Measurements from ENCODE around the gene LILRA2.
"Not testable (repeated sequence)": the region's sequence is repeated elsewhere in the genome, so short reads cannot be mapped to it uniquely, and the experiment has no call there.

LILRA2 gene

DNA sequence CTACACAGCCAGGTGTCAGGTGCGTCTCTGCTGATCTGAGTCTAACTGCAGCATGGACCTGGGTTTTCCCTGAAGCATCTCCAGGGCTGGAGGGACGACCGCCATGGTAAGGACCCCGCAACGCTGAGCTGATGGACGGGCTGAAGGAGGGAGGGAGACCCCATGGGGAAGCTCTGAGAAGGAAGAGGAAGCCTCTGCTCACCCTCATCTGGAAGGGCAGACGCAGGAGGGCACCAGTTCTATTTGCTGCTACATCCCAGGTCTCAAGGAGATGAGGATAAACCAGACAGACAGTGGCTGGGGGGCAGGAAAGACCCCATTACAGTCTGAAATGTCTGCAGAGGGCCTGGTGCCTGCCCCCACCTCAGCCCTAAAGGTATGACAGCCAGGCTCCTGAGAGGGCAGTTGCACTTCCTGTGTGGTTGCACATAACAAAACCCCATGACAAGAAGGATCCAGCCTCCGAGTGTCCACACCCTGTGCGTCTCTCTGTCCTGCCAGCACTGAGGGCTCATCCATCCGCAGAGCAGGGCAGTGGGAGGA, at the start of gene LILRA2:
TSS of gene LILRA2 (plus strand) at position 461 of the 543 bp plus-strand sequence. CDS start 89 bp downstream, outside the sequence.
- peak; percentile 26 for DNase-seq

DNA sequence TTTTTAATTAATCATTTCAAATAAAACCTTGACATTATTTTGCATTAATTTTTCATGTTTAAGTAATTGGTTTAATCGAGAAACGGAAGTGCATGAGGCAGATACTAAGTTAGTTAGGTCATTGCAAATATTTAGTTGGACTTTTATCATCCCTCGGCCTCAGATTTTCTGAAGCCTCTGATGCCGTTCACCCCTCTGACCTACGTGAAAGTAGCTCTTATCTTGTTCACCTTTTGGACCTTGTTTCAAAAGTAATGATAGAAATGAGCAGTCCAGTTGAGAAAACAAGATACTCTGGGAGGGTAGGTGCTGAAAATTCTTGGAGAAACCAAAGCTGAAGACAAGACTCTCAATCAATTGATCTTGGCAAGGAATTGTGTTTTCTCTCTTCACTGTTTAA, 48.0 kb upstream of the LILRA2 start:
- no peak for DNase-seq

DNA sequence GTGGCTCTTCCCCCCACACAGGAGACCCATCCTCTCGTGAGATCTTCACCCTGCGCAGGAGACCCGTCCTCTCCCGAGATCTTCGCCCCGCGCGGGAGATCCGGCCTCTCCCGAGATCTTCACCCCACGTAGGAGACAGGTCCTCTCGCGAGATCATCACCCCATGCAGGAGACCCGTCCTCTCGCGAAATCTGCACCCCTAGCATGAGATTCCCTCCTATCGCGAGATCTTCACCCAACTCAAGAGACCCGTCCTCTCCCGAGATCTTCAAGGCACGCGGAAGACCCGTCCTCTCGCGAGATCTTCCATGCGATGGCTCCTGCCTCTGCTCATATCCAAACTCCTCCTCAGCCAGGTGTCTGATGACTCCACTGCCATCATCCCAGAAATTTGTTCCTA, 46.6 kb upstream of the LILRA2 start:
- no peak for DNase-seq

DNA sequence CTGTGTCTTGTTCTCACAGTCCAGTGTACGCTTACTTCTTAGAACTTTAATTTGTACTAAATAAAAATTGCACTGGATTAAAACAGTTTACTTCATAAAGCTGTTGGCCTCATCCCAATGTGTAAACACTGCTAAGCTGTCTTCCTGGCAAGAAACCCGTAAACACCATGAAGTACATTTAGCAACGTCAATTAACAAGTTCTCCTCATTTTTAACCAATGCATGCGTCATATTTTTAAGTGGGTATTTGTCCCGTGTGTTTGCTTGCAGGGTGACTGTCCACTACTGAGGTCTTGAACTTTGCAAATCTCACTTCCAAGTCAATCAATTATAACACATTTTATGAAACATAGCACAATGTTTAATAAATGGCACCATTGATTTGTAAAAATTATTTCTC, 42.7 kb upstream of the LILRA2 start:
- no peak for DNase-seq

DNA sequence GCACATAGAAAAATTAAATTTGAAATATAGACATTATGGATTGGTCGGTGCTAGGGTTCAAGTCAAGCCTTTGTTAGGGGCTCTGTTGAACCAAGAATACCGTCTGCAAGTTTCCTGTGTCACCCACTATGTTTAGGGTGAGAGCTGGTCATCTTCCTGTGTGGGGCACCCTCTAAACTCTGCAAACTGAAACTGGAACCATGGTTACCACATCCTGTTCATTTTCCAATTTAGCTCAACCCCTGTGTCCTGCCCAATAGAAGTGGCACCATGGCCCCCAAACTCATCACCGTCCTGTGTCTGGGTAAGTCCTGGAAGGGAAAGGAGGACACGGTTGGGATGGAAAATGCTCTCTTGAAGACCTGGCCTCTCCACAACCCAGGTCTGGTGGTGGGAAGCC, 41.1 kb upstream of the LILRA2 start:
- DNase-seq = no peak

DNA sequence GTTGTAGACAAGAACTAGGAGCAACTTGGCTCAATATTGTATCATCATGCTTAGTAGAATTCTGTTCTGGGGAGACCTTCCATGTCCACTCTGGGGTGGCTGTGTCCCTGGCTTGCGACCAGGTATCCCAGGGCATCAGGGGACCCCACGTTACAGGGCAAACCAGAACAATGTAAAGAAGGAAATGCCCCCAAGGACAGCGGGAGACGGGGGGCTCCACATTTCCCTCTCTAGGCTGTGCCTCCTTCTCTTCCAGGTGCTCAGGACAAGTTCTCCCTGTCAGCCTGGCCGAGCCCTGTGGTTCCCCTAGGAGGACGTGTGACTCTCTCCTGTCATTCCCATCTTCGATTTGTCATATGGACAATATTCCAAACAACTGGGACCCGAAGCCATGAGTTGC, 40.1 kb upstream of the LILRA2 start:
- DNase-seq = no peak

DNA sequence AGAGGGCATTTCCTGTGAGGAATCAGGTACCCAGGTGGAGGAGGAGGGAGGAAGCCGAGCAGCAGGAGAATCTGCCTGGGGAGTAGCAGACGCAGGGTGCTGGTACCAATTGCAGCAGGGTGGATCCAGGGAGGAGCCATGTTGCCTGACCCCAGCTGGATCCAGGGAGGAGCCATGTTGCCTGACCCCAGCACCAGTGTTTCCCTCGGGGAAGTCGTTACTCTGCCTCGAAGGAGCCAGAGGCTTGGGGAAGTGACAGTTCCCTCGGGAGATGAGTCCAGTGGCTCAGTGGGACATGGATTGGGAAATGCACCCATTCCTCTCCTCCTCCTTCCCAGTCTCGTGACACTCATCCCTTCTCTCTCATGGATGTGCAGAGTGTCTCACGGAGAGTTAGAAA, 39.4 kb upstream of the LILRA2 start:
- DNase-seq = no peak

DNA sequence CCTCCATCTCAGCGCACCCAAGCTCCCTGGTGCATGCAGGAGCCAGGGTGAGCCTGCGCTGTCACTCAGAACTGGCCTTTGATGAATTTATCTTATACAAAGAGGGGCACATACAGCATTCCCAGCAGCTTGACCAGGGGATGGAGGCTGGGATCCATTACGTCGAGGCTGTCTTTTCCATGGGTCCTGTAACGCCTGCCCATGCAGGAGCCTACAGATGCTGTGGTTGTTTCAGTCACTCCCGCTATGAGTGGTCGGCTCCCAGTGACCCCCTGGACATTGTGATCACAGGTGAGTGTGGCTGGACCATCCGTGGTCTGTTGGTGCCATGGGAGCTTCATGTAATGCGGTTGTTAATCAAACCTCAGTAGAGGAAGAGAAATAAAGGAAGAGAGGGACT, 38.0 kb upstream of the LILRA2 start:
- DNase-seq = no peak

DNA sequence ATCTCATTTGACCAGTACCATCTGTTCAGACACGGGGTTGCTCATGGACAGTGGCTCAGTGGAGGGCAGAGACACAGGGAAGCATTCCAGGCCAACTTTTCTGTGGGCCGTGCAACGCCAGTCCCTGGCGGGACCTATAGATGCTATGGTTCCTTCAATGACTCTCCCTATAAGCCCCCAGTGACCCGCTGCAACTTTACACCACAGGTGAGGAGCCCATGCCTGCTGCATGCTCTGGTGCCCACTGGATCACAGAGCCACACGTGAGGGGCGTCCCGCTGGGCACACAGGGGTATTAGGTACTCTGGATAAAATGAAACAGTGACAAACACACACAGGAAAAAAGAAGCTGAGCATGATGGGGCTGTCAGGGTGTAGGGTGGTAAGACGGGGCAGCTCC, 36.6 kb upstream of the LILRA2 start:
- no peak for DNase-seq

DNA sequence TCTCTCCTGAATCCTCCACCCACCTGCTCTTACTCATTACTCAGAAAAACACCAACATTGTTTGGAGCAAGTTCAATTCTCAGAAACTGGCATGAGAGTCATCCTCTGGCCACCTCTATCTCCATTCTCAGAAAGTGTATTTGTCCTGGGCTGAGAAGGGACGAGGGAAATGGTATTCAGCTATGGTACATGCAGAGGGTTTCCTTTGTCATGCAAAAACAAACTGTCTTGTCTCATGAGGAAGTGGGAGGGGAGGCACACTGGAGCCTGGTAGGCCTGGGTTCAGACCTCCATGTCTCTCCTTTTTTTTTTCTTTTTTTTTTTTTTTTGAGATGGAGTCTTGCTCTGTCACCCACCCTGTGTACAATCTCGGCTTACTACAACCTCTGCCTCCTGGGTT, 31.9 kb upstream of the LILRA2 start:
- no peak for DNase-seq

DNA sequence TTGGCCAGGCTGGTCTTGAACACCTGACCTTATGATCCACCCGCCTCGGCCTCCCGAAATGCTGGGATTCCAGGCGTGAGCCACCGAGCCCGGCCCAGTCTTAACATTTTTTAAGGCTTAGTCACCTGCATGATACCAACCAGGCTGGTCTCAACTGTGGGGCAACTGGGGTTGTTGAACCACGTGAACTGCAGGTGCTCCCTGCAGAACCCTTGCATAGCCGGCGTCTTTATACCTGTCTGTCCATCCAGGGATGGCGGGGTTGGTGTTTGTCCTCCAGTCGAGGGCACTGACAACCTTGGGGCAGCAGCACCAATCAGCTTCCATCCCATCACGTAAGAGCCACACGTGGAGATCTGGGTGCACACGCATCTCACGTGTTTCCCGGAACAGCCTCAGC, 24.8 kb upstream of the LILRA2 start:
- DNase-seq = no peak

DNA sequence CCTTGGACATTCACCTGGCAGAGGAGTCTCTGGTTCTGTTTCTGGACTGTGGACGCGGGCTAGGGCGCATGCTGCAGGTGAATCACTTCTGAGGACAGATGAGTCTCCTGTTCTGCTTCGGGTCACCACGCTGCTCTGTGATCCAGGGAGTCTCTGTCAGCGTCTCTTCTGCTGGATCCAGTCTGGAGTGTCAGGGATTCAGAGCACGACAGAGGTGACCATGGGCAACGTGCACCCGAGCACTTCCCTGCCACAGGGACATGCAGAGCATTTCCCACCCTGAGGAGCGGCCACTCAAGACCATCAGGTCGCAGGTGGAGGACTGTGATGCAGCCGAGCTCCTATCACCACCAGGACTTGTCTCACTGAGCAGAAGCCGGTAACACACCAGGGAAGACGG, 24.4 kb upstream of the LILRA2 start:
- no peak for DNase-seq

DNA sequence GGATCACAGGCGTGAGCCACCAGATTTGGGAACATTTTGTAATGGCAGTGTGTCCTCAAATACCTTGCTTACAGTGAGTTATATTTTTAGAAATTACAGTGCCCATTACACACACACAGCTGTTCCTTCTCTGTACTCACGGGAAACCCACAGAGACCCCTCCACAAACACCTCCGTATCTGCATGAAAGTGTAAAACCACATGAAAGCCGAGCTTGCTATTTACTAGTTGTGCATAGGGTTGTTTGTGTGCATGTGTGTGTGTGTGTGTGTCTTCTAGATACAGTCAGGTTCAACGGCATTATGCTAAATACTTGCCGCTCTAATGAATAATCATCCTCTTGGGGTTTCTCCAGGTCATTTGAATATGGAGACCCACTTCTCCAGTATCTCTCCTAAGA, 22.3 kb upstream of the LILRA2 start:
- DNase-seq = no peak

DNA sequence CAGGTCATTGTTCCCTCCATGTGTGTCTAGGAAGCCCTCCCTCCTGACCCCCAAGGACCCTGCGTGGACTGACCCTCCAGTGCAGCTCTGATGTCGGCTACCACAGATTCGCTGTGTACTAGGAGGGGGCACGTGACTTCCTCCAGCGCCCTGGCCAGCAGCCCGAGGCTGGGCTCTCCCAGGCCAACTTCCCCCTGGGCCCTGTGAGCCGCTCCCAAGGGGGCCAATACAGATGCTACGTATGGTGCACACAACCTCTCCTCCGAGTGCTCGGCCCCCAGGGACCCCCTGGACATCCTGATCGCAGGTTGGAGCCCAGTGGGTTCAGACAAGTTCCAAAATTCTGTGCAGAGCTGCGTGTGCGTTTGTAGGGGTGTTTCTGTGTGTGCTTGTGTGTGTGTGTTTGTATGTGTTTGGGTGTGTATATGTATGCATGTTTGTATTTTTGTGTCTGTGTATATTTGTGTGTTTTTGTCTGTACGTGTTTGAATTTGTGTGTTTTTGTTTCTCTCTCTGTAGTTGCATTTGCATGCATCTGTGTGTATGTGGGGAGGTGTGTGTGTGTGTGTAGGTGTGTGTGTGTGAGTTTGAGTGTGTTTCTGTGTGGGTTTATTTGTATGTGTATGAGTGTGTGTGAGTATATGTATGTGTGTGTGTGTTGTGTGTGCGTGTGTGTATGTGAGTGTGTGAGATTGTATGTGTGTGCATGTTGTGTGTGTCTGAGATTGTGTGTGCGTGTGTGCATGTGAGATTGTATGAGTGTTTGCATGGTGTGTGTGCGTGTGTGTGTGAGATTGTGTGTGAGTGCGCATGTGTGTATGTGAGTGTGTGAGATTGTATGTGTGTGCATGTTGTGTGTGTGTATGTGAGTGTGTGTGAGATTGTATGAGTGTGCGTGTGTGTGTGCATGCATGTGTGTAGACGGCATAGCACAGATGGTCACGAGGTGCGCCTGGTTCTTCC, 21.4 kb upstream of the LILRA2 start:
- no peak for DNase-seq

DNA sequence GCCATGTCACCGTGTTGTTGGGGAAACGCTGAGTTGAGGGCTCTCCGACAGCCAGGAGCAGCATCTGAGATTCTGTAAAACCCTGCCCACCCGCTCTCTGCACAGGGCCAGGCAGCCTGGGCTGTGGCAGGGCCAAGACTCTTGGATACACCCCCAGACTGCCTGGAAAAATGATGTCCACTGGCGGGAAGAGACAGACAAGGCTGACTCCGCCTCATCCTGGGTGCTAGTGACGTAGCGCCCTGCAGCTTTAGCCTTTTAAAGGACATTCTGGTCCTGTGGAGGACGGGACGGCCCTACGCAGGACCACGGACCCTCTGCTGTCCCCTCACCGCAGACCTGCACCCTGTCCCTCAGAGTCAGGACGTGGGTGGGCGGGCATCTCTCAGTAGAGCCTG, 20.7 kb upstream of the LILRA2 start:
- DNase-seq = no peak

DNA sequence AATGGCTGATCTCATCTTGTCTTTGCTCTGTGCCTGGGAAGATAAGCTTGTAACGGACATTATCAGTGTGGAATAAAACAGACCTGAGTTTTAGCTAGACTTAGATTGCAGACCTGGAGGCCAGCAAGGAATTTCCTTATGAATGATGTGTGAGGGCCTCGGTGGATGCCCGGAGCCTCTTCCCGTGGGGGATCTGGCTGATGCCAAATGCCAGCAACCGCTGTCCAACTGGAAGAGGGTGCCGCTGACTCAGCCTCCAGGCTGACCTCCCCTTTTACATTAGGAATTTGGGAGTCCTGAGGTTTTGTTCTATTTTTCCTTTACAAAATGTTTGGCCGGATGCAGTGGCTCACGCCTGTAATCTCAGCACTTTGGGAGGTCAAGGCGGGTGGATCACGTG, 19.6 kb upstream of the LILRA2 start:
- DNase-seq = no peak

DNA sequence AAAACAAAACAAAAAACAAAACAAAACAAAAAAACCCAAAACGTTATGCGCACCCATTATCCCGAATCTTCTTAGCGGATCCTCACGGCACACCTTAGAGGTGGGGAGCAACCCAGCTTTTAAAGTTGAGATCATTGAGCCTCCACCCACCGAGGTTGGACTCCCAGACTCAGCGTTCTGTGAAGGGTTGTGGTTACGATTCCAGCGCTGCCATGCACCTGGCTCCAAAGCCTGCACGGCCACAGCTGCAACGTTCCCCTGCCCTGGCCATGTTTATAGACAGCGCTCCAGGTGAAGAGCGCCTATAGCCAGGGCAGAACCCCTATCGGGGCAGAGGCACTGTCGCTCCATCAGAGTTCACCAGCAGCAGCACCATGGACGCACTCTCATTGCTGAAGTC, 18.7 kb upstream of the LILRA2 start:
- DNase-seq = no peak

DNA sequence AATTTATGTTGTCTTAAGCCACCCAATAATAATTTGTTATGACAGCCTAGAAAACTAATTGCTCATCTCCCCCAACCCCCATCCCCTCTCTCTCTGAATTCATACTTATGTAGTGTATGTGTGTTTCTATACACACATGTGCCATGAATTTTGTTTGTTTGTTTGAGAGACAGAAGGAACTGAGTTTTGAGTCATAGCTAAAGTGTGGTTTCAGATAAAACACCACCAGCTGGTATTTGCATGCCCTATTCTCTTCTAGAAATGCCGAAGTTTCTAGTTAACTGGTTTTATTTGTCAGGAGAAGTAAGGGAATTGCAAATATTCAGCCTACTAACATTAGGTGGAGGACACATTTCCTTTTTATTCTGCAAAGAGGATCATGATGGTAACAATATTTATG, 17.4 kb upstream of the LILRA2 start:
- no peak for DNase-seq

DNA sequence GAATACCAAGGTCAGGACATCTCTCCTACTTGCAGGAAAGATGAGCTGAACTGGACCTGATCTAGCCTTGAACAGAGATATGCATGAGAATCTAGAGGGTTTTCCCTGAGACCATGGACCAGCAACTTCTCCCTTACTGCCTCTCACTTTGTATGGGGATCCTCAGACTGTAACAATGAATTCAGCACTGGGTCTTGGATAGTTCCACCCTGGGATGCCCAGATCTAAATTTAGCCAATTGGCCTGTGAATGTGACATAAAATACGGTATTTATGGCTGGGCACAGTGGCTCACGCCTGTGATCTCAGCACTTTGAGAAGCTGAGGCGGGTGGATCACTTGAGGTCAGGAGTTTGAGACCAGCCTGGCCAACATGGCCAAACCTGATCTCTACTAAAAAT, 15.3 kb upstream of the LILRA2 start:
- DNase-seq = no peak

DNA sequence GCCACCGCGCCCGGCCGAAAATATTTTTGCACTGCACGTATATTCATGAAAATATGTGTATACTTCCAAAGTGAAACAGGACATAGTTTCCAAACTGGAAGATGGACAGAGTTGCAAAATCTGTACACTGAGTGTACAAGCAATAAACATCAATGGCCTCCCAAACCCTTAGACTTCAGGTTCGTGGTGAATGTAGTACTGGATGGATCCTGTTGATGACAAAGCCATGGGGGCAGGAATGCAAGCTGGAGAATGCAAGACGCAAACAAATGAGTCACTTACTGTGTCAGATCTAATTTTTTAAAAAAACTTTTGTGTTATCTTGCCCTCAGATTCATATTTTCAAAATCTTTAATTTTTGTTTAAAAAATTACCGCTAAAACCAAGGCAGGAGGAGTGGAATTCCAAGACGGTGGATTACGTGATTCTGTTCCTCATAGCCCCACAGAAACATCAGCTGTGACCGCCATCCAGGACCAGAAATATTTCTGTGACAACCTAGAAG, 12.7 kb upstream of the LILRA2 start:
- DNase-seq = no peak

DNA sequence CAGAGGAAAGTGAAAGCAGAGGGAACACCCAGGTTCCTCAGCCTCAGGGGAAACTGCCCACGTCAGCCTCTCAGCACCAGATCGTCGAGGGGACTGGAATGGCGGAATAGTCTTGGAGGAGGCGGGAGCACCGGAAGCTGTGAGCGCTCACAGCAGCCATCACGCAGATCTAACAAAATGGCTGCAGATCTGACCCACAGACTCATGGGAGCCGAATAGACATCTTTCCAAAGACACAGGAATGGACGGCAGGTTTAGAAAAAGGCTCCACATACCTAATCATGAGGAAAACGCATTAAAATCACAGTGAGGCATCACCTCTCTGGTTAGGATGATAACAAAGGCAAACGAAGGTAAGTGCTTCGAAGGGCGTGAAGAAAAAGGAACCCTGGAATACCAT, 11.8 kb upstream of the LILRA2 start:
- no peak for DNase-seq

DNA sequence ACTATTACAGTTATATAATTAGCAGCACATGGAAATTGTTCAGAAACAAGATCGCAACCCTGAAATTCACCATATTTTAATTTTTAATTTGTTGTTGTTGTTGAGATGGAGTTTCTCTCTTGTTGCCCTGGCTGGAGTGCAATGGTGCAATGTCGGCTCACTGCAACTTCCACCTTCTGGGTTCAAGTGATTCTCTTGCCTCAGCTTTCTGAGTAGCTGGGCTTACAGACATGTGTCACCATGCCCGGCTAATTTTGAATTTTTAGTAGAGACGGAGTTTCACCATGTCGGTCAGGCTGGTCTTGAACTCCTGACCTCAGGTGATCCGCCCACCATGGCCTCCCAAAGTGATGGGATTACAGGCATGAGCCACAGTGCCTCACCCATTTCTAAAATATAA, 10.4 kb upstream of the LILRA2 start:
- DNase-seq = not testable (repeated sequence)

DNA sequence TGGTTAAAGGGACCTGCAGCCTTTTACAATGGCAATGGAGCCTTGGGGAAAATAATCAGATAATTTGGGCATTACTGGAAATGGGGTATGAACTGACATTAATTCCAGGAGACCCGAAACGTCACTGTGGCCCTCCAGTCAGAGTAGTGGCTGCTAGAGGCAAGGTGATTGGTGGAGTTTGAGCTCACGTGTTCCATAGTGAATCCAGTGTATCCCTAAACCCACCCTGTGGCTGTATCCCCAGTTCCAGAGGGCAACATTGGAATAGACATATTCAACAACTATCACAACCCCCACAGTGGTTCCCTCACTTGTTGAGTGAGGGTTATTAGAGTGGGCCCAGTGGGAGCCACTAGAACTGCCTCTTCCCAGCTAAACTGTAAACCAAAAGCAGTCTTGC, 3.3 kb upstream of the LILRA2 start:
- no peak for DNase-seq

All from KG1 (cell line).